Peyer's patch (tissue), 4 donors: ENCODE measurements around the gene BACH2.

Source experiments
- CTCF ChIP-seq, 6 experiments: fragments of 450-650 bp in 4 of 6; fragments of 200-600 bp in 2 of 6; sonication (generic) in 1 of 6; IDR thresholded peaks; one replicate each; pipeline ENCODE4 v1.5.1; 2017 to 2019; ENCODE audit warnings: antibody characterized with exemption in 6 of 6, mild to moderate bottlenecking in 3 of 6, moderate library complexity in 1 of 6
- POLR2A ChIP-seq, 2 donors: fragments of 450-650 bp; IDR thresholded peaks; one replicate each; pipeline ENCODE4 v1.5.1; 2017; ENCODE audit warnings: antibody characterized with exemption in 2 of 2, mild to moderate bottlenecking in 2 of 2, moderate library complexity in 2 of 2

GRCh38 chr6:89941031-89941762 is 355.4 kb downstream of the BACH2 start:
- no peak for TF ChIP-seq CTCF (IDR thresholded peaks at IDR 0.05)
- no peak for TF ChIP-seq POLR2A (IDR thresholded peaks at IDR 0.05)
